OCI-LY1 (cell line): ENCODE measurements around the gene SPACA9.

Source experiments
- H2AFZ ChIP-seq: fragments of 200-600 bp; sonication (generic), shearing (Covaris generic); 2 replicates; pipeline ENCODE4 v1.6.0; 2014; ENCODE audit warnings: antibody characterized with exemption, mild to moderate bottlenecking, low read length
- H3F3A ChIP-seq: fragments of 200-600 bp; sonication (generic), shearing (Covaris generic); 2 replicates; pipeline ENCODE4 v1.6.0; 2014; ENCODE audit warnings: mild to moderate bottlenecking, antibody characterized with exemption, low read length, moderate library complexity; ENCODE audit not compliant: insufficient read depth
- H3K27ac ChIP-seq: fragments of 200-600 bp; sonication (generic); 2 replicates; pipeline ENCODE4 v1.5.1; 2014; ENCODE audit warnings: low read length, mixed run types, mild to moderate bottlenecking, low read depth; ENCODE audit not compliant: poor library complexity, severe bottlenecking
- H3K27me3 ChIP-seq: fragments of 200-600 bp; sonication (generic); 2 replicates; pipeline ENCODE4 v1.6.0; 2014; ENCODE audit warnings: antibody characterized with exemption, mild to moderate bottlenecking, low read length, moderate library complexity; ENCODE audit not compliant: insufficient read depth
- H3K36me3 ChIP-seq: fragments of 200-600 bp; sonication (generic); 2 replicates; pipeline ENCODE4 v1.6.1; 2014; ENCODE audit warnings: mild to moderate bottlenecking, antibody characterized with exemption, low read length, moderate library complexity, mixed read lengths; ENCODE audit not compliant: insufficient read depth
- H3K4me1 ChIP-seq: fragments of 200-600 bp; sonication (generic); 2 replicates; pipeline ENCODE4 v1.5.1; 2014; ENCODE audit warnings: mild to moderate bottlenecking, low read length, moderate library complexity; ENCODE audit not compliant: insufficient read depth, severe bottlenecking
- H3K4me2 ChIP-seq: fragments of 200-600 bp; sonication (generic), shearing (Covaris generic); 2 replicates; pipeline ENCODE4 v1.6.1; 2014; ENCODE audit warnings: low read length
- H3K4me3 ChIP-seq: fragments of 200-600 bp; sonication (generic); 2 replicates; pipeline ENCODE4 v1.5.1; 2014; ENCODE audit warnings: low read length, low read depth, mild to moderate bottlenecking, mixed read lengths; ENCODE audit not compliant: poor library complexity, severe bottlenecking
- H3K79me2 ChIP-seq: fragments of 200-600 bp; shearing (Covaris generic); 2 replicates; pipeline ENCODE4 v1.6.1; 2016; ENCODE audit warnings: mixed run types, low read length, mixed read lengths; ENCODE audit not compliant: insufficient read depth
- H3K9ac ChIP-seq: fragments of 200-600 bp; sonication (generic), shearing (Covaris generic); 2 replicates; pipeline ENCODE4 v1.6.1; 2014; ENCODE audit warnings: mild to moderate bottlenecking, low read length, mixed read lengths
- H3K9me2 ChIP-seq: fragments of 200-600 bp; sonication (generic), shearing (Covaris generic); 2 replicates; pipeline ENCODE4 v1.6.1; 2014; ENCODE audit warnings: low read depth, mild to moderate bottlenecking, low read length, mixed read lengths
- H3K9me3 ChIP-seq: fragments of 200-600 bp; shearing (Covaris generic); 2 replicates; pipeline ENCODE4 v1.6.1; 2014; ENCODE audit warnings: low read length, mixed read lengths
- H4K20me1 ChIP-seq: fragments of 200-600 bp; sonication (generic), shearing (Covaris generic); 2 replicates; pipeline ENCODE4 v1.6.0; 2016; ENCODE audit warnings: mild to moderate bottlenecking, low read length; ENCODE audit not compliant: insufficient read depth
- CTCF ChIP-seq: fragments of 200-600 bp; sonication (generic), shearing (Covaris generic); IDR thresholded peaks from 2 replicates; pipeline ENCODE4 v1.5.1; 2017; ENCODE audit warnings: mild to moderate bottlenecking, antibody characterized with exemption, low read length, moderate library complexity, mixed read lengths
- EZH2 ChIP-seq: fragments of 200-600 bp; sonication (generic), shearing (Covaris generic); IDR thresholded peaks from 2 replicates; pipeline ENCODE4 v1.8.0; 2017; ENCODE audit warnings: borderline replicate concordance, mixed run types, mild to moderate bottlenecking, antibody characterized with exemption, low read length, moderate library complexity, mixed read lengths

The SPACA9 gene

GRCh38 chr9:132873403-132873802, 5.3 kb upstream of the SPACA9 start:
- H4K20me1 ChIP-seq = no peaks in the 10 kb centered on the region
- H3K27me3 ChIP-seq = no peaks in the 10 kb centered on the region
- no peaks in the 10 kb centered on the region for H3K9me2 ChIP-seq
- H3K4me2 ChIP-seq = no peak overlapping the region
- H3K4me1 ChIP-seq = peaks cover 5% of the 10 kb centered on the region
- H3K79me2 ChIP-seq = no peaks in the 10 kb centered on the region
- H3K9ac ChIP-seq = no peak overlapping the region
- H3F3A ChIP-seq = no peaks in the 10 kb centered on the region
- no peak overlapping the region for H3K27ac ChIP-seq
- H3K36me3 ChIP-seq = no peaks in the 10 kb centered on the region
- H3K9me3 ChIP-seq = no peaks in the 10 kb centered on the region
- H3K4me3 ChIP-seq = no peak overlapping the region
- H2AFZ ChIP-seq = no peak overlapping the region
- TF ChIP-seq EZH2 (no peak), CTCF (no peak)

- H3K9ac ChIP-seq = no peak overlapping the region
Observed at GRCh38 chr9:132875159-132875558, 3.5 kb upstream of the SPACA9 start.

GRCh38 chr9:132876849-132877248, 1.8 kb upstream of the SPACA9 start:
- H3K36me3 ChIP-seq = no peaks in the 10 kb centered on the region
- TF ChIP-seq CTCF = no peak
- no peak for TF ChIP-seq EZH2
- peaks cover 18% of the 10 kb centered on the region for H3K4me1 ChIP-seq

More at GRCh38 chr9:132875159-132875558, 3.5 kb upstream of the SPACA9 start:
- Histone ChIP-seq H3K27ac (no peak overlapping the region), H3F3A (no peaks in the 10 kb centered on the region), H3K79me2 (no peaks in the 10 kb centered on the region), H3K4me3 (no peak overlapping the region), H4K20me1 (no peaks in the 10 kb centered on the region), H3K4me1 (peaks cover 18% of the 10 kb centered on the region), H3K4me2 (no peak overlapping the region), H3K27me3 (no peaks in the 10 kb centered on the region), H2AFZ (no peak overlapping the region), H3K9me2 (no peaks in the 10 kb centered on the region), H3K9me3 (no peaks in the 10 kb centered on the region), H3K36me3 (no peaks in the 10 kb centered on the region)
- no peak for TF ChIP-seq EZH2
- TF ChIP-seq CTCF = no peak

More at GRCh38 chr9:132876849-132877248, 1.8 kb upstream of the SPACA9 start:
- Histone ChIP-seq H3K9me3 (no peaks in the 10 kb centered on the region), H2AFZ (no peak overlapping the region), H3K4me3 (no peak overlapping the region), H3K27ac (no peak overlapping the region), H3K9me2 (no peaks in the 10 kb centered on the region), H3K79me2 (no peaks in the 10 kb centered on the region), H3K4me2 (no peak overlapping the region), H4K20me1 (no peaks in the 10 kb centered on the region), H3F3A (no peaks in the 10 kb centered on the region), H3K27me3 (no peaks in the 10 kb centered on the region), H3K9ac (no peak overlapping the region)
